NCI-H82 treated with DMSO at 0.1 percent for 48 hours (cell line): Measurements from ENCODE around the gene CORO6.
A peak's percentile ranks its signal among the peaks of the same experiment; 100 is the strongest.

Experiments
- DNase-seq: peaks from one replicate; lab custom pipeline; 2025; ENCODE audit not compliant: unreplicated experiment; lab: John Stamatoyannopoulos, UW

The CORO6 gene

GRCh38 chr17:29591737-29592608 is 30.7 kb downstream of the CORO6 start:
- DNase-seq, result peak; percentile 81

DNA sequence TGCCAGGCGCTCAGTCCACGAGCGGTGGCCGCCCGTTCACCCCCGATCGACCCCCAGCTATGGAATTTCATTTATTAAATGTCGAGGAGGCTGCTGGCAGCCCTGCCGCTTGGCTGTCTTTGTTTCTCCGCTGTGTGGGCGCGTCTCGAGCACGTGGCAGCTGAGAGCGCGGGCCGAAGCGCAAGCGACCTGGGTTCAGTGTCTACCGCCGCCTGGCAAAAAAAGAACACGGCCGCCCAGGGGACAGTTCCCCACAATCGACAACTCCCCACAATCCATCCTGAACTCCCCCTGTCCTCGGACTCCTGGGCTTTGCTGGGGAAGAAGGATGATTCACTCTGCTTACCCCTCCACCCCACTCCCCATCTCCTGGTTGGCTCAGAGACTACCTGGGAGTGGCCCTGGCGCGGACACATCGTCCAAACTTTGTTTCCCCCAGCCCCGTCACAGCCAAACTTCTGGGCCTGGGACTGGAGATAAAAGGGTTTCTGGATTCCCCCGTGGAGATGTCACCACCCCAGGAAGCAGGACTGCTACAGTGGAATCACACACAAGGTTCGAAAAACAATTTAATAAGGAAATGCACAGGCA is 31.5 kb downstream of the CORO6 start:
- DNase-seq, result peak; percentile 71

GRCh38 chr17:29590411-29591145 is 32.1 kb downstream of the CORO6 start:
- DNase-seq, result peak; percentile 73

GRCh38 chr17:29589524-29590410 is 32.9 kb downstream of the CORO6 start, which contains the start of gene GIT1:
TSS of gene GIT1 (minus strand) at chr17:29589648. CDS start at chr17:29589378, 270 bp downstream.
- DNase-seq, result peak; percentile 70

GRCh38 chr17:29588562-29589411 is 33.9 kb downstream of the CORO6 start:
- no peak for DNase-seq

- DNase-seq, result no peak
These were observed 34.6 kb downstream of the CORO6 start for GRCh38 chr17:29588017-29588561.

DNA sequence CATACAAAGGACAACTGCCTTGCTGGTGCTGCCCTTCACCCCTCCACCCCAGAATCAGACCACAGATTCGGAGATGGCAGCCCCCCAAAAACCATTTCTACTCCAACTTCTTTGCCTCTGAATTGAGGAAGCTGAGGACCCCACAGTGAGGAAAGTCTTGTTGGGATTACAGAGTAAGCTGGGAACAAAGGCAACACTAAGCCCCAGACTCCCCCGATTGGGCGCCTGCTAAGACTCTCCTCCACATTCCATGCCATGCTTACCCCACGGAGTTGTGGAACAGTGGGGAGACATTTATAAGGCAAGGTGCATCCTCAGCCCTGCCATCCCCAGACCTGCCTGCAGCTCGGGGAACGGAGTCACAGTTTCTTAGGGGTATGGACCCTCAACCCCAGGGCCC is 35.1 kb downstream of the CORO6 start:
- DNase-seq, result no peak

DNA sequence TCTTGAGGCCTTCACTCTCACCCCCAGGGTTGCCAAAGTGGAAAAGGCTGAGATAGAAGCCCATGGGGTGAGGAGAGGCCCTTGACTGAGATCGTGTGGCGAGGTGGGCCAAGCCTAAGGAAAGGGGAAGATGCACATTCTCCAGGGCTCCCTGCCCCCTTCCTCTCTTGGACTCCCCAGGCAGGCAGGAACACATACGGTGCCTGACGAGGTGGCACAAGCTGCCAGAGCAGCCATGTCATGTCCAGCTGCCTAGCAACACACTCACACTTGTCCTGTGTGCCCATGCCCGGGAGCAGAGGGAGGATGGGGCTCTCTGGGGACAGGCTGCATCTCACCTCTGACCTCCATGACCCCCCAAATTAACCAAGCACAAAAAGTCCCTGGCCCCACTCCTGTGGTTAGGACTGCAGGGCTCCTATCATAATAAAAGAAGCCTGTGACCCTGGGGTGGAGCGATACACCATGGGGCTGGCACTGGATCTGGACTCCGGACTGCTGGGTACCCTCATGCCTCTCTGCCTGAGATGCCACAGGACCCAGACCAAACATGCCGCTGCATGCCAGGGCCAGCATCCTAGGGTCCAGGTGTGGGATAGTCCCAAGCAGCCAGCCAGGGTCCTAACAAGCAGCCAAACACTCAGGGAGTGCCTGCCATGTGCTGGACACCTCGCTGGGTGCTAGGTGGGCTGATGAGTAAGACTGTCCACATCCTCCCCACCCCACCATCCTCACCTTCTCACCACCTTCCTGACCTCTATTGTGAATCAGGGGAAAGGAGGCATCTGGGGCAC is 35.8 kb downstream of the CORO6 start:
- DNase-seq, result no peak

DNA sequence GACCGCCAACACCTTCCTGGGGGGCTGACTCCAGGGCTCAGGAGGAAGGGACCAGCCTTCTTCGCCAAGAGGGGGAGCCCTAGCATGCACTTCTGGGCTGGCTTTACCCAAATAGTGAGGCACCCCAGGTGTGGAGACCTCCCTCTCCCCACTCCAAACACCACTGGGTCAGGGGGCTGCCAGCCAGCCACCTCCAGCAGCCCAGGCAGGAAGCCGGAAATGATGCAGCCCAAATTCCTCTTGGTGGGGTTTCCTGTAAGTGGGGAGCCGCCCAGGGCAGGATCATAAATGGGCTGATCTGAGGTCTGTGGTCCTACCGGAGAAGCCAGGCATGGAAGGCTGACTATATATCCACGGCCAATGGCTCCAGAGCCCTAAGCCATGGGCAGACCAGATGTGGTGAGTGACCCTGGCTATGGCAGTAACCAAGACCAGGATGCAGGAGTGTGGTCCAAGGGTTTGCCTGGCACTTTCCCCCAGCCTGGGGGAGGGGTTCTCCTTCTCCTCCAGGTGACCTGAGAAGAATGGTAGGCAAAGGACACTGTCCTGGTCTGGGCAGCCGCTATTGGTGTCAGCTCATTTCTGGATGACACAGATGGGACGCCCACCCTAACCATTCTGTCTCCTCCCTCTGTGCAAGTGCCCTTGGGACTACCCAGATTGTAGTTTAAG is 37.5 kb downstream of the CORO6 start:
- no peak for DNase-seq

GRCh38 chr17:29584452-29585079 is 38.1 kb downstream of the CORO6 start:
- DNase-seq, result no peak

DNA sequence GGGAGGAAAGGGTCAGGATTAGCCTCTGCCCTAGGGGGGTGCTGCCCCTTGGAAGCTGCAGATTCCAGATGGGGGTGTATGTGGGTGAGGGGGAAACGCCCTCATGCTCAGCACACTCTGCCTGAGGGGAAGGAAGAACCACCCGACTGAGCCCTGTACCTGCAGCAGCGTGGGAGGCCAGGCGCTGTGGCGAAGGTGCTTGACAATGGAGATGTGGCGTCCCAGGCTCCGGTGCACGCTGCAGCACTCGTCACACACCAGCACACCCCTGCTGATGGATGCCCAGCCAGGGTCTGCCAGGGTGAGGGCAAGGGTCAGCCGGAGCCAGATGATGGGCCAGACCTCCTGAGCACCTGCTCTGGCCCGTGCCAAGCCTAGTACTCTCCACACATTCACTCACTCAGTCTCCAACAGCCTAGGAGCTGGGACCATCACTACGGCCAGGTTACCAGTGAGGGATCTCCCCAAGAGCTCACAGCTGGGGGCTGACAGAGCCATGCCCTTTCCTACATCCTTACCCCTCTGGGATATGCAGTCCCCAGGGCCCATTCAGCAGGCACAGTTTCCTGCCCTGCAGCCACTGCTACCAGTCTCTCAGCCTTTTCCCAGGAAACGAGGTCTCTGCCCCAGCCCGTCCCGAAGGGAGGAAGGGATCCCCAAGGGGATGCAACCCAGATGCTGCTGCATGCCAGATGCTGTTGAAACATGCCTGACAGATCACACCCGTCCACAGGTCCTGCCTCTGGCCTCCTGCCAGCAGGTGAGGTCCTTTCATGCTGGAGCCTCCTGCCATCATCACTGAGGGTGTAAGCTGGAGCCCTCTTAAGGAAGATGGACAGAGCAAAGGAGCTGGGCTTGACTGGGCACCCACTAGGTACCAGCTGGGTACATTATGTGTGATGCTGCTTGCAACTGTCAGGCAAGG is 39.1 kb downstream of the CORO6 start:
- DNase-seq, result no peak

- no peak for DNase-seq
These were observed 39.9 kb downstream of the CORO6 start for GRCh38 chr17:29582772-29583171.

DNA sequence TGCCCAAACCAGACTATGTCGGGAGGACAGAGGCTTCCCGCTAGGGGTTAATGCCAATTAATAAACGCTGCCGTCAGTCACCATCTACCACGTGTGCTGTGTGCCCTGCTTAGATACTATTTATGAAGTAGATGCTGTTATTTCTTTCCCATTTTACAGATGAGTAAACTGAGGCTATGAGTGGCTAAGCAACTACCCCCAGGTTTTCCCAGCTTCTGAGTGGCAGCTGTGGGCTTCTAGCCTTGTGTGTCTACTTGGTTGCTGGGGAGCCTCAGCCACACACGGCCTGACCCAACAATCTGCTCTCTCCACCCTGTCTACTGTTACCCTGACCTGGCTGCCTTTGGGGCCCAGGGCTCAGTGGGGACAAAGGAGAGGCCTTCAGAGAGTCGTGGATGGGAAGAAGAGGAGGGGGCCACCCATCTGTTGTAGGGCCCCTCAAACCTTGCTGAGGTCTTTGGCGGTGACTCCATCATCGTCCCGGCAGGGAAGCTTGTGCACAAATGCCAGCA is 40.4 kb downstream of the CORO6 start:
- no peak for DNase-seq

DNA sequence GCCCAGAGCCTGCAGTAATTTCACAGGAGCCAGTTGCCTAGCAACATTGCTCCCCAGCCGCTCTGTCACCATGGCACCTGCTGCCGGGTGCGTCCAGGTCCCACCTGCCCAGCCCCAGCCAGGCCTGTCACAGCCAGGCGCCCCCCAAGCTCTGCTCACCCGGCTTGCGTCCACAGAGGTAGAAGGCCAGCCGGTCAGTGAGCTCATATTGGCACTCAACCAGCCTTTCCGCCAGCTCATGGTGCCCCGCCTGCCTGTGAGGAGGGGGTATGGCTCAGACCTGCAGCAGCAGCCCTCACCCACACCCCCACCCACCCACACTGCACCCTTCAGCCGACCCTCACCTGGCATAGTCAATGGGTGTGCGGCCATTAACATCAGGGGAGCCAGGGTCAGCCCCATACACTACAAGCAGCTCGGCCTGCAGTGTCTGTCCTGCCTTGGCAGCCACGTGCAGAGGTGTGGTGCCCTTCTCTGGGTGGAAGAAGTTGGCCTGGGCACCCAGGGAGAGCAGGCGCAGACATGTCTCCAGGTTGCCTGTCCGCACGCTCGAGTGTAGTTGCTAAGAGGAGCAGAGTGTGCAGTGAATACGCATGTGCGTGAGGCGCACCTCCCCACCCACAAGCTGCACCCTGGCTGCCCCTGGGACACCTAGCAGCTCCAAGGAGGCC is 41.0 kb downstream of the CORO6 start:
- DNase-seq, result no peak

DNA sequence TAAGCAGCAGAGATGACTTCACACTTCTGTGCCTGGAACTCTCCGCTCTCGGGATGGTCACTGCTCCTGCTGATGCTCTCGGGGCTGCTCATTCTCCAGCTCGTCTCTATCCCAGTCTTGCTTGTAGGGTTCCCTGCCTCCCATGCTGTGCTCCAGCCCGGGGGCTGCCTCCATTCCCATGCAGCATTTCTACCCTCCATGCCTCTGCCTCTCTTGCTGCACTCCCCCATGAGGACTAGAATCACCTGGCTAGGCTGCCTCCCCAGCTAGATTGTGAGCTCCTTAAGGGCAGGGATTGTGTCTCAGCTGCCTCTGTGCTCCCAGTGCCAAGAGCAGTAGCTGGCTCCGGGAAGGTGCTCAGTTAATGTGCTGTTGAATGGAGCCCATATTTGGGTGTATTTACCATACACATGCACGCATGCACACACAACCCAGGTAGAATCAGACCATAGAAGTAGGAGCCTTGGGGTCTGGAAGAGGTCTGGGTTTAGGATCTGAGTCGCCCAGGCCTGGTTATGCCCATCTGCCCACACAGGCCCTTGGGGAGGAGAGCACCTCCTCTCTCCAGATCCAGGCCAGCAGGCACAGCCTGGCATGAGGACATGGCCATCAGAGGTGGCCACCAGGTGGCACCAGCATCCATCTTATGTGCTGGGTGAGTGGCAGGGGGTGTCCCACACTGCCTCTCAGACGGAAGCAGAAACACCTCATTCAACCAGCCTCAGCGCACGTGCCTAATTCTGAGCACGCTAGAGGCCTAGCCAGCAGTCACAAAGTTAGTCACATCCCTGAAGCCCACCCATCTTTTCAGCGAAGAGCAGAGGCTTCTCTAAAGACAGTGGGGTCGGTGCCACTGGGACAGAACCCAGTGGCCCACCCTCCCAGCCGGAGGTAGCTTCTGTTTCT is 42.6 kb downstream of the CORO6 start:
- peak; percentile 56 for DNase-seq
